Neural crest cell (in vitro differentiated cells): Measurements from ENCODE around the gene NRXN3. TPM values are rescaled to one million over a fixed set of nuclear protein-coding genes. Genes with fewer than 3 reads are reported as not detected.

Experiments used
- DNase-seq: peaks from one replicate; pipeline ENCODE4 v3.0.0; 2021; ENCODE audit warnings: low read depth, mixed read lengths, low spot score
- H3K27ac Mint-ChIP-seq: one replicate; pipeline ENCODE4 v1.8.0; 2021; ENCODE audit warnings: mild to moderate bottlenecking, mixed read lengths; ENCODE audit not compliant: unreplicated experiment
- H3K27me3 Mint-ChIP-seq: 2 replicates; pipeline ENCODE4 v1.8.0; 2021; ENCODE audit warnings: low read depth, mild to moderate bottlenecking, mixed read lengths
- H3K36me3 Mint-ChIP-seq: 2 replicates; pipeline ENCODE4 v1.8.0; 2021; ENCODE audit warnings: low read depth, mild to moderate bottlenecking, mixed read lengths
- H3K4me1 Mint-ChIP-seq: 2 replicates; pipeline ENCODE4 v1.8.0; 2021; ENCODE audit warnings: mixed read lengths
- H3K4me3 Mint-ChIP-seq: one replicate; pipeline ENCODE4 v1.8.0; 2021; ENCODE audit warnings: mild to moderate bottlenecking, mixed read lengths
- H3K9me3 Mint-ChIP-seq: 2 replicates; pipeline ENCODE4 v1.8.0; 2021; ENCODE audit warnings: mixed read lengths
- CTCF ChIP-seq: fragments of 200-600 bp; sonication (generic); conservative IDR thresholded peaks from 2 replicates; pipeline ENCODE4 v1.5.0; 2021; ENCODE audit warnings: antibody characterized with exemption, mild to moderate bottlenecking
- total RNA-seq: library from RNA; stranded (reverse); gene quantifications from 2 replicates; pipeline ENCODE4 v1.2.1, GENCODE V29; 2021

The NRXN3 gene
- total RNA-seq, 1 donor from 2014 or later, result 2.5 TPM

DNA sequence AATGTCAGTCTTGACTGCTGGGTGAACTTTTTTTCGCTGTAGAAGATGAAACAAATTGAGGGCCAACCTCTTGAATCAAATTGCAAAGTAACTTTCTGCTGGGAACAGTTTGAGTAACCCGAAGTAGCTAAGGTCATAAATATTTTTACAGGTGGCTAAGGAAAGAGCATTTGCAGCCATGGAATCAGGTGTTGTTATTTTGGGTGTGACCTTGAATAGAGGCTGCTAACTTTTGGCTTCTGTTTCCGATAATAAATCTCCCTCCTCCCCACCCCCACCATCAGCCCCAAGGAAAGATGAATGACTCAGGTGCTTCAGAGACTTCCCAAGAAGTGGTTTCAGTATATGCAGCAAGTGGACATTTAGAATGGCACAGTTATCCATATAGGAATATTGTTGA lies 1469.4 kb downstream of the NRXN3 start:
- Mint-ChIP-seq H3K36me3 (no peaks in the 10 kb centered on the region), H3K4me3 (no peak overlapping the region), H3K27ac (no peak overlapping the region), H3K9me3 (peaks cover 2% of the 10 kb centered on the region), H3K27me3 (no peaks in the 10 kb centered on the region), H3K4me1 (peaks cover 5% of the 10 kb centered on the region)
- TF ChIP-seq CTCF, result no peak
- DNase-seq, result no peak

GRCh38 chr14:79641371-79641770 lies 1471.2 kb downstream of the NRXN3 start:
- H3K36me3 Mint-ChIP-seq, result no peaks in the 10 kb centered on the region
- no peak for TF ChIP-seq CTCF
- H3K27me3 Mint-ChIP-seq, result no peaks in the 10 kb centered on the region
- no peak overlapping the region for H3K4me3 Mint-ChIP-seq
- peaks cover 5% of the 10 kb centered on the region for H3K4me1 Mint-ChIP-seq
- no peak overlapping the region for H3K27ac Mint-ChIP-seq
- no peak for DNase-seq
- H3K9me3 Mint-ChIP-seq, result no peaks in the 10 kb centered on the region

- Mint-ChIP-seq H3K9me3 (no peaks in the 10 kb centered on the region), H3K36me3 (no peaks in the 10 kb centered on the region), H3K4me1 (peaks cover 5% of the 10 kb centered on the region), H3K4me3 (no peak overlapping the region), H3K27ac (no peak overlapping the region), H3K27me3 (no peaks in the 10 kb centered on the region)
- no peak for DNase-seq
- TF ChIP-seq CTCF, result no peak
These were observed 1473.0 kb downstream of the NRXN3 start for GRCh38 chr14:79643132-79643531.

DNA sequence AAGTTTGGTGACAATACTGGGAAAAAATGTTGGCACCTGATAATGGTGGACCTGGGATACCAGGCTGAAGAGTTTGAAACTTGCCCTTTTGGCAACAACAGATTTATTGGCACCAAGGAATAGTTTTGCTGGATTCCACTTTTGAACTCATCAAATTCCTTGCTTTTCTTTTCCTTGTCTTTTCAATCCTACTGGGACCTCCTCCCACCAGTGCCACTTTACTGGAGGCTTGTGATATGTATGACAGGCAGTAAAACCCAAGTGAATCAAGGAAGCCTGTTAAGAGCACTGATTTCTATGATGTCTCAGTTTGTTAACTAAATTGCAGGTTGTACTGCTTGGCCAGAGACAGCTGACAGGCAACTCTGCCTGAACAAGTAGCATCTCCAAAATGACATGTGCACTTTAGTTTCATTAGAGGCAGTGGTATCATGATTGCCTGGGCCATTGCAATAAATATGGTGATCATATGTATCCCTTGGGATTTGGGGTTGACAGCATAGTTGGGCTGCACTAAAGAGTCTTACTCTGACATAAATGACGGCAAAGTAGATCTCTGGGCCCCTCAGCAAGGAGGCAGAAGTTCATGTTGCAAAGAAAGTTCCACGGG lies 1475.7 kb downstream of the NRXN3 start:
- H3K4me3 Mint-ChIP-seq, result no peak overlapping the region
- peaks cover 5% of the 10 kb centered on the region for H3K4me1 Mint-ChIP-seq
- no peaks in the 10 kb centered on the region for H3K9me3 Mint-ChIP-seq
- TF ChIP-seq CTCF, result no peak
- no peaks in the 10 kb centered on the region for H3K27me3 Mint-ChIP-seq
- no peaks in the 10 kb centered on the region for H3K36me3 Mint-ChIP-seq
- H3K27ac Mint-ChIP-seq, result no peak overlapping the region
- no peak for DNase-seq

GRCh38 chr14:79649856-79650255 lies 1479.7 kb downstream of the NRXN3 start:
- DNase-seq, result no peak
- no peaks in the 10 kb centered on the region for H3K36me3 Mint-ChIP-seq
- no peak overlapping the region for H3K4me3 Mint-ChIP-seq
- H3K4me1 Mint-ChIP-seq, result no peaks in the 10 kb centered on the region
- H3K27me3 Mint-ChIP-seq, result no peaks in the 10 kb centered on the region
- TF ChIP-seq CTCF, result no peak
- H3K9me3 Mint-ChIP-seq, result peaks cover 2% of the 10 kb centered on the region
- H3K27ac Mint-ChIP-seq, result peak overlapping the region; percentile 58
